HG03139 (cell line): ENCODE results near the gene EVA1C.
"Not testable (repeated sequence)": the region's sequence is repeated elsewhere in the genome, so short reads cannot be mapped to it uniquely, and the experiment has no call there.

Experiments
- ATAC-seq: cut with Tn5 transposase; IDR thresholded peaks from one replicate; pipeline ENCODE4 v1.9.1; 2021; ENCODE audit not compliant: unreplicated experiment

The EVA1C gene

DNA sequence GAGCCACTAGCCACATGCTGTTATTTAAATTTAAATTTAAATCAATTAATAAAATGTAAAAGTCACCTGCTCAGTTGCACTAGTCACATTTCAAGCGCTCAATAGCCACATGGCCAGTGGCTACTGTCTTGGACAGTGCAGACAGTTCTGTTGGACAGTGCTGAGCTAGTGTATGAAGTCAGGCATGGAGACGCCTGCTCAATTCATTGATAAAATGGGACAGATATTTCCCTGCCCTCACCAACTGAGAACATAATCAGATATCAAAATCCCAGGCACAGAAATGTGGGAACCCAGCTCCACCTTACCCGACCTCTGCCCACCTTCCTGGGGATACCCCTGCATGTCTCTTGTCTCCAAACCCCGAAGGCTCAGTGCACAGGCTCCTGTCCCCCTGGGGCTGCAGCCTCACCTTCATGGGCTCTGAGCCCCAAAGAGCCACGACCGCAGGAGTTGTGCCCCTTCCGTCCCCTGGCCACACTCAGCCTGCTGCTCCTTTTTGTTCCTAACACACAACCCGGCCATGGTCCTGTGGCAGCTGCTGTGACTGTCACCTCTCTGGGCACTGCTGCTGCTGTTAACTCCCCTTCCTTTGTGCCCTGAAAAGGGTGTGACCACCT is 109.3 kb downstream of the EVA1C start:
- no peak for ATAC-seq

DNA sequence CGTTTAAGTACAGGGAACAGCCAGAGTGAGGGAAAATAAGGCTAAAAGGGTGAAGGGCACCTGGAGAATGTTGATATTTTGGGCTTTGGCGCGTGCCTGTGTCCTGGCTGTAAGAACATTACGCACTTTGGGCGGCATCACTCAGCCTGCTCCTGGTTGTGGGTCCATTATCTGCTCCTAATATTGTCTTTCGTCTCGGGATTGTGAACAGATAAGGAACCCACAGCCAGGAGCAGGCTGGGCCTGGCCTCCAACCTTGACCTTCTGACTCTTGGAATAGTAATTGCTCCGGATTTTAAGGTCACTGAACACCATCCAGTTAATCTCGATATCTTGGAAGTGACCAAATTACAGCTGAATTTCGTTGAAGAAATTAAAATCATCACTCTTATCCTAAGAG is 111.0 kb downstream of the EVA1C start:
- ATAC-seq = no peak

DNA sequence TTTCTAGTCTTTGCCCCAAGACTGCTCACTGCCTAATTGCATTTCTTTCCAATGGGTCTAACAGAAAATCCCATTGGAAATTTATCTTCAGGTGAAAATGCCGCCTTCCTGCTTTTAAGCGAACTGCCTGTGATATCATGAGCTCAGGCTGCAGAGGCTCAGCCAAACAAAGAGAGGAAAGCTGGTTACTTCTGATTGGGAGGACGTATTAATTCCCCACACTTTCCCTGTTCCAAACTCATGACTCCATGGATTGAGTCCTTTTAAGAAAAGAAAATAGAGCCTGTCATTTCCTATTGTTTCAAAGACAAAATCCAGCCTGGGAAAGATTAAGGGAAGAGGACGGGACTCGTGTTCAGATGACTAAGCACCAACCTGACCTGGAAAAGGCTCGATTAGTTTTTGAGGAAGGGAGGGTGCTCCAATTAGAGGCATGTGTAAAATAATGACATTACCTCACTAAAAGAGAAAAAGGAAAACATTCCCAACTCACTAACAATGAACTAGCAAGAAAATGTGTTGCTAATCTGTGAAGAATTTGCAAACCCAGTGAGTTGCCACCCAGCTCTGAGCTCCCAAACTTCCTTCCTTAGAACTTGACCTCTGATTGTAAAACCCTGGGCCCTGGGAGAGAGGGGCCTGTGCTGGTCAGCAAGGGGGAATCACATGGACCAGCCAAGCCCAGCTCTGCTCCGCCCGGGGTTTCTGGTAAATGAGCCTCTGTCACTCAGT is 111.6 kb downstream of the EVA1C start:
- no peak for ATAC-seq

DNA sequence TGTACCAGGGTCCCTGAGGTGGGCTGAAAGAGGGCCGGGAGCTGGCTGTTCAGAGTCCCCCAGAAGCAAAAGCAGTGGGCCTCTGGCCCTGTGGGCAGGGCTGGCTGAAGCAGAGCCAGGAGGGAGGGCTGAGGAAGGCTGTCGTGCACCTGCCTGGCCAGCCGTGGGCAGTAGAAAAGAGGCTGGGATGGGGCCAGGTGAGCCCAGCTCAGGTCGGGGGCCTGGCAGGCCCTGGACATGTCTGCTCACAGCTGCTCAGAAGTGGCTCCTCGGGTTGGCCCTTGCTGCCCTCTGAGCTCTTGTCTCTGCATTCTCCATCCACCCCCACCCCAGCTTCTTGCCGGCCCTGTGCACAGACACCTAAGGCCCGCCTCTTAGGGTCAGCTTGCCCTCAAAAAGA is 112.8 kb downstream of the EVA1C start:
- ATAC-seq = no peak

DNA sequence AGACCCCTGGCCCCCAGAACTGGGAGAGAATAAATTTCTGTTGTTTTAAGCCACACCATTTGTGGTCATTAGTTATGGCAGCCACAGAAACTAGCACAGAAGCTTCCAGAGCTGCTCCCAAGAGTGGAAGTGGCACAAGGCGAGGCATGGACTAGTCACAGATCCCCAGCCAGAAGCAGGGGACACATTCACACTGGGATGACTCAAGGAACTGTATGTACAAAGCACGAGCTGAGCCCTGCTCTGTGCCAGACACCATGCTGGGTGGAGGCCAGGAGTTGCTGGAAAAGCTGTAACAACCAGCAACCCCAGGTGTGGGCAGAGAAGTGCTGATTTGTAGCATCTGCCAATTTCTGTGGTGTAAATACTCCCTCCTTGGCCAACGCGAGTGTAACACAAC is 117.2 kb downstream of the EVA1C start:
- no peak for ATAC-seq

DNA sequence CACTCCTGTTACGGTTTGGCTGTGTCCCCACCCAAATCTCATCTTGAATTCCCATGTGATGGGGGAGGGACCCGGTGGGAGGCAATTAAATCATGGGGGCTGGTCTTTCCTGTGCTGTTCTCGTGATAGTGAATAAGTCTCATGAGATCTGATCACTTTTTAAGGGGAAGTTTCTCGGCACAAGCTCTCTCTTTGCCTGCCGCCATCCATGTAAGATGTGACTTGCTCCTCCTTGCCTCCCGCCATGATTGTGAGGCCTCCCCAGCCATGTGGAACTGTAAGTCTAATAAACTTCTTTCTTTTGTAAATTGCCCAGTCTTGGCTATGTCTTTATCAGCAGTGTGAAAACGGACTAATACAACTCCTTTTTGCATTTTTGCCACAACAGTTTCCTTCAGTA is 118.3 kb downstream of the EVA1C start:
- ATAC-seq = not testable (repeated sequence)

DNA sequence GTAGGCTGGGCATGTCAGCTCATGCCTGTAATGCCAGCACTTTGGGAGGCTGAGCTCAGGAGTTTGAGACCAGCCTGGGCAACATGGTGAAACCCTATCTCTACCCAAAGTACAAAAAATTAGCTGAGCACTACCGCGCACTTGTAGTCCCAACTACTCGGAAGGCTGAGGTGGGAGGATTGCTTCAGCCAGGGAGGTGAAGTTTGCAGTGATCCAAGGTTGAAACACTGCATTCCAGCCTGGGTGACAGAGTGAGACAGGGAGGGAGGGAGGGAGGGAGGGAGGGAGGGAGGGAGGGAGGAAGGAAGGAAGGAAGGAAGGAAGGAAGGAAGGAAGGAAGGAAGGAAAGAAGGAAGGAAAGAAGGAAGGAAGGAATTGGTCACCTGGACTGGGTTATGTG is 119.1 kb downstream of the EVA1C start:
- not testable (repeated sequence) for ATAC-seq

DNA sequence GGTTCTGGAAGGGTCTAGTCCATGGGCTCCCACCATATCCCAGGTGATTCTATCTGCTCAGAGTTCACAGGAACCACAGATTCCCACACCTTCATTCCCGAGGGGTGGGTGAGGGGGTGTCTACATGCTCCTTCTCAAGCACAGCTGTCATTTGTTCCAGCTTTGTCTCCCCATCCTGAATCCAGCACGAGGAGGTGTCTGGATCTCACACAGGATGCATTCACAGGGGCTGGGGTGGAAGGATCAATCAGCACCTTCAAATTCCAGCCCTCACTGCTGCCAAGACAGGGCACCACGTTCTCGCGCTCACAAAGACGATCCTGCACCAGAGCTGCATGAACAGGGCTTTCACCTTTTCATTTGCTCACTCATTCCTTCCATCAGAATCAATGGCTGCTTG is 120.1 kb downstream of the EVA1C start:
- ATAC-seq = no peak

DNA sequence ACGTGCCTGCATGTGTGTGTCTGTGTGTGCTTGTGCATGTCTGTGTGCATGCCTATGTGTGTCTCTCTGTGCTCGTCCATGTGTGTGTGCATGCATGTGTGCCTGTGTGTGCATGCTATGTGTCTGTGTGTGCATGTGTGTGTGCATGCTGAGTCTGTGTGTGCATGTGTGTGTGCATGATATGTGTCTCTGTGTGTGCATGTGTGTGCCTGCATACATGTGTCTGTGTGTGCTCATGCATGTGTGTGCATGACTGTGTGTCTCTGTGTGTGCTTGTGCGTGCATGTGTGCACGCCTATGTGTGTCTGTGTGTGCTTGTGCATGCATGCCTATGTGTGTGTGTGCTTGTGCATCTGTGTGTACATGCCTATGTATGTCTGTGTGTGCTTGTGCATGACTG is 120.5 kb downstream of the EVA1C start:
- ATAC-seq = no peak

DNA sequence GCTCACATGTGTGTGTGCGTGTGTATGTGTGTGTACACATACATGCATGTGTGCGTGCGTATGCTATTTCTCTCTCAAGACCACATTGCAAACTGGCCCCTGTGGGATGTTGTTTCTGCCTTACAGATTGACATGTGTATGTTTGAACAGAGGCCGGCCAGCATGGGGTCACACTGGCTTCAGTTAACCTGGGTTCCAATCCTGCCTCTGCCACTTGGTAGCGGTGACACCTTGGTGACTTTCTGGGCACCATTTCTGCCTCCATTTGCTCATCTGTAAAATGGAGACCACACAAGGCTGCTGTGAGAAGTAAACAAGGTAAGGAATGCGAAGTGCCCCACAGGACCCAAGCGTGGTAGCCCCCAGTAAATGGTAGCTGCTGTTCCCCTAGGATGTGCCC is 121.1 kb downstream of the EVA1C start:
- ATAC-seq = no peak

DNA sequence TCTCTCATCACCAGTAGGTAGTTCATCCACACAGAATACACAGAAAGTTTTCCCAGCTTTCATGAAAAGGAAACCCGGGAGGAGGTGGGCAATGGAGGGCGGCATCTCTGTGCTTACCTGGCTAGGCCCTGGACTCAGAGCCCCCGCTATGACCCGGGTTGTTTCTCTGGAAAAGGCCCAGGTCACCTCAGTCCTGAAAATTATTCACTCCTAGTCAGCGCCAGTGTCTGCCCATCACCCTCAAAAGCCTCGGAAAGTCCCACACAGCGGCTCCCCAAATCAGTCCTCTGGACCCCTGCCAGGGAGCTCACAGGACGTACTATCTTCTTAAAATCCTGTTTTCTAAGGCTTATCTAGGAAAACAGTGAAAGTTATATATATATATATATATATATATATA is 121.6 kb downstream of the EVA1C start:
- ATAC-seq = no peak

DNA sequence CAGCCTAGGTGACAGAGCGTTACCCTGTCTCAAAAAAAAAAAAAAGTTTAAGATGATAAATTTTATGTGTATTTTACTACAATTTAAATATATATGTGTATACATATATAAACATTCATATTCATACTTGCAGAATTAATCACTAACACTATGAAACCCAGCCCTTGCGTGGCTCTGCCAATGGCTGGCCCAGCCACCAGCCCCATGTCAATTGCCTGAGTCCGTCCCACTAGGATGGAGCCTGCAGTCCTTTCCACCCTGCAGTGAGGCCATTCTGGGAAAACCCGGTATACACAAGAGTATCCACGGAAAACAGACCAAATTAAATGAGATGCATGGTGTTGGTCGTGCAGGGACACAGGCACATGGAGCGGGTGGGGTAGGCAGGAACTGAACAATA is 123.1 kb downstream of the EVA1C start:
- ATAC-seq = no peak

DNA sequence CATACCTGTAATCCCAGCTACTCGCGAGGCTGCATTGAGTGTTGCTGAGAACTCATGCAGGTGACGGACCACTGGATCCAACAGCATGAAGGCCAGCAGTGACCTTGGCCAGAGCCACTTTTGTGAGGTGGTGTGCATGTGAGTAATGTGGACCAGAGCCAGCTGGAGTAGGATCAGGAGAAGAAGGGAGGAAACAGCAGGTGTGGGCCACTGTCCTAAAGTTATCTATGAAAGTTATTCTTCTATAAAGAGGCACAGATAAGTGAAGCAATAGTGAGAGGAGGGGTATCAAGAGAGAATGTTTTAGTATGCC is 125.0 kb downstream of the EVA1C start:
- ATAC-seq = no peak

DNA sequence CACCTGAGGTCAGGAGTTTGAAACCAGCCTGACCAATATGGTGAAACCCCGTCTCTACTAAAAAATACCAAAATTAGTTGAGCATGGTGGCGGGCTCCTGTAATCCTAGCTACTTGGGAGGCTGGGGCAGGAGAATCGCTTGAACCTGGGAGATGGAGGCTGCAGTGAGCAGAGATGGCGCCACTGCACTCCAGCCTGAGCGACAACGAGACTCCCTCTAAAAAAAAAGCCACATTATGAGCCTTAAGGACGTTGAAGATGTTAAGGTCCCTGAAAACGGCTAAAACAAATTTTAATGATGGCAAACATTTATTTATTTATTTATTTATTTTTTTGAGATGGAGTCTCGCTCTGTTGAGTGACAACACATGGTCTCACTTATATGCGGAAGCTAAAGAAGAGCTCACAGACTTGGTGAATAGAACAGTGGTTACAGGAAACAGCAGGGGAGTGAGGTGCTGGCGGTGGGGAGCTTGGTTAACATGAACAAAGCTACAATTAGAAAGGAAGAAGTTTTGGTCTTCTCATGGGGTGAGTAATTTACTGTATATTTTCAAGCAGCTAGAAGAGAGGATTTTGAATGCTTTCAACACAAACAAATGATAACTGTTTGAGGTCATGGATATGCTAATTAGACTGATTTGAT is 125.8 kb downstream of the EVA1C start:
- ATAC-seq = no peak

DNA sequence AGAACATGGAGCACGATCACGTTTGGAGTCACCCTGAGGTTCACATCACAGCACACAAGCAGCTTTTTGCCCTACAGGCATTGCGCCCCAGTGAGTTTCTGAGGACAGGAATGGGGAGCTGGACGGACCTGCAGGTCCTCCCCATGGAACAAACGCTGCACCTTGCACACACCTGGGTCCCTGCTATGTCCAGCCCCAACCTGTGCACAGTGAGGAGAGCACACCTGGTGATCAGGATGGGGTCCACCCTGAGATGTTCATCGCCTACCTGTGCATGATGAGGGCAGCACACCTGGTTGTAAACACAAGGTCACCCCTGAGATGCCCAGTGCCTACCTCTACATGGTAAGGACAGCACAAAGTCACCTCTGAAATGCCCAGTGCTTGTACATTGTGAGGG is 126.9 kb downstream of the EVA1C start:
- no peak for ATAC-seq

DNA sequence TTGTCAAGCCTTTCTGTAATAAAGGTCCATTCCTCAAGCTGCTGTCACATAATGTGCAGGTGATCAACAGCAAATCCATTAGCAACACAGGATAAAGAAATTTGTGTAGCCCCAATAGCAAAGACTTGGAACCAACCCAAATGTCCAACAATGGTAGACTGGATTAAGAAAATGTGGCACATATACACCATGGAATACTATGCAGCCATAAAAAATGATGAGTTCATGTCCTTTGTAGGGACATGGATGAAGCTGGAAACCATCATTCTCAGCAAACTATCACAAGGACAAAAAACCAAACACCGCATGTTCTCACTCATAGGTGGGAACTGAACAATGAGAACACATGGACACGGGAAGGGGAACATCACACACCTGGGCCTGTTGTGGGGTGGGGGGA is 130.6 kb downstream of the EVA1C start:
- not testable (repeated sequence) for ATAC-seq

DNA sequence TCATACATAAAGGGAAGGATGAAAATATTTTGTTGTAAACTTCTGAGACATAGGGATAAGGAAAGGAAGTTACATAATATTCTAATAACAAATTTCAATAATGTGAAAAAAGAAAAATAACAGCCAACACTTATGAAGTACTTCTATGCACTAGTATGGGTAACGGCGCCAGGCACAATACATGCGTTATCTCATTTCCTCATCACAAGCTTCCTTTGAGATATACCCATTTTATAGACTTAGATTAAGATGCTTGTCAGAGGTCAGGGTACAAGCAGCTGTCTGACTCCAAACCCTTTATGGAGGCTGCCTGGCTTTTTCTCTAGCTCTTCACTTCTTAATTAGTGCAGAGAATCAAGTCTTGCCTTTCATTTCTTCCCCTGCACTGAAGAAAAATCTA is 131.5 kb downstream of the EVA1C start:
- ATAC-seq = no peak

DNA sequence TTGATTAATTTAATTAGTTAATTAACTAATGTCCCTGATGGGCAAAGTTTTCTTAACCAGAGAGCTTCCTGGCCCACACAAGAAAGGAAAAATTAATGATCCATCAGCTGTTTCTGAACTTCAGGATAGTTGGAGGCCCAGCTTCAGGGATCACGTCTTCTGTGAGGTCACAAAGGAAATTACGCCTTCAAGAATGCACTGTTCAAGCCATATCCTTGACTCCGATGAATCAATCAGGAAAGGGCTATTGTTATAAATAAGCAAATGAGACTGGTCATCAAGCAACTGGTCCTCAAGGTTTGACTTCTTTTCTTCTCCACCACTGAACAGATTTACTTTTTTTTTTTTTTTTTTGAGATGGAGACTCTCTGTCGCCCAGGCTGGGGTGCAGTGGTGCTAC is 132.2 kb downstream of the EVA1C start:
- no peak for ATAC-seq

DNA sequence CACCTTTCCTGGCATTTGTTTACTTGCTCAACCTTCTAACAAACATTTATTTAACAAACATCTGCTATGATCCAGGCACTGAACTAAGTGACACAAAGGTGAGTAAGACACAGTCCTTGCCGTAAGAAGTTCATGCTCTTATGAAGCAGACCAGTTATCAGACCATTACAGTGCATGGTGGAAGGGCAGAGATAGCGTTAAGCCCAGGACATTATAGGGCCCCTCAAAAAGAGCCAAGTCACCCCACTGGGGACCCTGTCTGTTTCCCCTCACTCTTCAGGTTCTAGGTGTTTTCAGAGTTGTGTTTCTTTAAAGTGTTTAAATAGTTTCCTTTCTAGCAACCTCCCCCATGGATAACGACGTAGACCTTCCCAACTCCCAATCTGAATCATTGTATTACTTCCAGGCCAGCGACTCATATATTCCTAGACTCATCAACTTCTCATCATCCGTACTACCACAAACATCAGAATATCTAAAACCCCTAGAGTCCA is 133.5 kb downstream of the EVA1C start:
- no peak for ATAC-seq

DNA sequence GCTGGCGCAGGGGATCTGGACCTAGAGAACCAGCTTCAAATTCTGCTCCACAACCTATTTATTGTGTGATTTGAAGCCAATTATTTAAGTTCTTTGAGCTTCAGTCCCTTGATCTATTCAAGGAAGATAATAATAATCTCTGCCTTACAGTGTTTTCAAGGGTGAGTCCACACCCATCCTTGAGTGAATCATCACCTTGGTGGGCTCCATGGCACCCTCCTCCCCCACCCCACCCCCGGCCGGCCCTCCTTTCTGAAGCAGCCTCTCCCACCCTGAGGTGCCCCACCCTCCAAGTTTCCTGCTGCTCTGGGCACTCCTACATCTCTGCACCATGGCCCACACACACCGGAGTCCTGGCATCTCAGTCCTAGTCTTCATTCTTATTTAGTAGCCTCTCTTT is 134.5 kb downstream of the EVA1C start:
- ATAC-seq = no peak

DNA sequence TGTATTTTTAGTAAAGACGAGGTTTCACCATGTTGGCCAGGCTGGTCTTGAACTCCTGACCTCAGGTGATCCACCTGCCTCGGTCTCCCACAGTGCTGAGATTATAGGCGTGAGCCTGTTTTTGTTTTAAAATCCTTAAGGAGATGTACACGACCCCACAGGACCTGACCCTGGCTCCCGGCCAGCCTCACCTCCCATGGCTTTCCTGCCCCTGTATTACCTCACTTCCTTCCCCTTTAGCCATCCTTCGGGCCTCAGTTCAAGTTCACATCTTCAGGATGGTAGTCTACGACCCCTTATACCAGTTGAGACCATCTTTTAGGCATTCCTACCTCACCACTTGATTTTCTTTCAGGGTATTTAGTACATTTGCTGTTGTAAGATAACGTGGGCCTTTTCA is 136.5 kb downstream of the EVA1C start:
- ATAC-seq = no peak

DNA sequence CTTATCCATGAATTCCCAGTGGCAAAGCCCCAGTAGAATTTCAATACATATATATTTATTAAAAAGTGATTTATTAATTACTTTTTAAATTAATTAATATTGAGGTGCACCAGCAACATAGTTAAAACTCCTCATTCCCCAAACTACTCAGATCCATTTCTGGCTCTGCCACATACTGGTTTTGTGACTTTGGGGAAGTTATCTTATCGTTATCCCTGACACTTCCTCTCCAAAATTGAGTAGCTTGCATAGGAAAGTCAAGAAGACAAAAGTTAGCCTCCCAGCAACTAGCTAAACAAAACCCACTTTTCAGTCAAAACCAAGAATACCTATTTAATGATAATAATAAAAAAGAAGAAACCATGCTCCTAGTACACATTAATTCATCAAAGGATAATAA is 136.9 kb downstream of the EVA1C start:
- no peak for ATAC-seq

DNA sequence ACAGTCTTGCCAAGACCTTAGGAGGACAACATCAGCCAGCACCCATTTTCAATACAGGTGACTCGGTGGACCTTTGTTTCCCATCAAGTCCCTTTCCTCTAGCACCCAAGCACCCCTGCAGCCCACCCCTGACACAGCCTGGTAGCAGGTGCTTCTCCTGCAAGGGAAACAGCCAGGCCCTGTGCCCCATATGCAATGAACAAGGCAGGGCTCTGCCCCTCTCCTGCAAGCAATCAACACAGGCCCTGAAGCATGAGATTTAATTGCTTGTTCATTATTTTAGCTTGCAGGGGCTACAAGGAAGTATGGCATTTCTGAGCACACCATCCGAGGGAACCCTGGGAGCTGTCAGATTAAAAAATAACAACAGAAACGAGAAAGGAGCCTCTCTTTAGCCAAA is 137.4 kb downstream of the EVA1C start:
- no peak for ATAC-seq
